ENCODE measurements around the gene GALNT13.

The GALNT13 gene

DNA sequence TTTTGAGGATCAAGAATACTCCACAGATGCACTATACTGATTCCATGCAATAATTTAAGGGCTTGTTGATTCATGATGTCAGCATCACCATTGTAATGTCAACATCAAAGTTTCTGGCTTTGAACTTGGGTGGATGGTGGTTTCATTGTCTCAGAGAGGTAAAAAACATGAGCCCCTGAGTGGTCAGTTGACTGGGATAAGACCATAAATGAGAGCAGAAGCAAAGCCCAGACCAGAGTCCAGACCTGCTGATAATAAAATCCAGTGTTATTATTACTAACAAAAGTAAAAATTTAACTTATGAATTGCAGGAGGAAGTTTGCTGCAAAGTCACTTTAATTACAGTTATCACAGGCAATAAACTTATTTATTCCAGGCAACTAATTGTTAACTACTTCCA, 358.2 kb downstream of the GALNT13 start:
- no peak for DNase-seq

DNA sequence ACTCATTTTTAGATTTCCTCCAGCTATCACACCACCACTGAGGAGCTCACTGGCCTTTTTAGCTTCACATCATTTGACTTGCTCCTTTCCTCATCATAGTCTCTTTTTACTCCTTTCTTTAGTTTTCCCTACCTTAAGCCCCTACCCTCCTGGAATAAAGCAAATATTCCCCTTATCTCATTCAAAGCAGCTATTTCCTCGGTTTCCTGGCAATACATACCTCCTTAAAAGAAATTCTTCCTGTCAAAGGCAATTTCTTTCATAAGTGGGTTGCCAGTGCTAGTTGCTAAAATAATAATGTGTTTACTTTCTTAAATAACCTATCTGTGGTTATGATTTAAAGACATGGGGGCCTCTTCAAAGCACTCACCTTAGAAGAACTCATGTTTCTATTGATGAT, 359.3 kb downstream of the GALNT13 start:
- no peak for DNase-seq

DNA sequence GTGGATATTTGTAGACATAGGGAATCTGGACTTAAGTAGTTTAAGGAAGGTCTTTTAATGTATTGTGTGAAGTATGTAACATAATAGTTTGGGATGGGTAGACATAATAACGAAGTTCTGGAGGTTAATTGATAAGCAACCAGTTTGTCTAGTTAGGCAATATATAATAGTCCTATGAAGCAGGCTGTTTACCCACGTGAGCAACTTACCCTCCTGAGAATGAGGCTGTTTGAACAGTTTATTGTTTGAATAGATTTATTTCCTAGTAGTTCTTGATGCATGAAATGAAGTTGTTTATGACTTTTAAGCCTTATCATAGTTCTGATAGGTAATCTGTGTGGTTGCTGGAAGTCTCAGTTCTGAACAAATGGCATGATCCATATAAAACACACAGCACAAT, 361.5 kb downstream of the GALNT13 start:
- DNase-seq: no peak

DNA sequence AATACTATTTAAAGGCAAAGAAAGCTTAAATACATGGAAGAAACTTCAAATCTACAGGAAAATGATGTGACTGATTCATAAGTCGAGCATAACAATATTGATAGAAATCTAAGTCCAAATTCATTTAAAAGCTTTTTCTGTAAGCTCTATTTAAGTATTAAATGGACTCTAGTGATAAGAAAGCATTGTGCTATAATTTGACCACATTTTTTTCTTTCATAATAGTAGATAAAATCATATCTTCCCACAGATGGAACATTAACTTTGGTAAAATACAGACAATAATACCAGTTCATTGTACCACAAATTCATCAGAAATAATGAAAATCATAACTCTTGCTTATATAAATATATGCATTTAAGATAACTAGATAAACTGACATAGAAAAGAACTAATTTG, 366.5 kb downstream of the GALNT13 start:
- DNase-seq: no peak

DNA sequence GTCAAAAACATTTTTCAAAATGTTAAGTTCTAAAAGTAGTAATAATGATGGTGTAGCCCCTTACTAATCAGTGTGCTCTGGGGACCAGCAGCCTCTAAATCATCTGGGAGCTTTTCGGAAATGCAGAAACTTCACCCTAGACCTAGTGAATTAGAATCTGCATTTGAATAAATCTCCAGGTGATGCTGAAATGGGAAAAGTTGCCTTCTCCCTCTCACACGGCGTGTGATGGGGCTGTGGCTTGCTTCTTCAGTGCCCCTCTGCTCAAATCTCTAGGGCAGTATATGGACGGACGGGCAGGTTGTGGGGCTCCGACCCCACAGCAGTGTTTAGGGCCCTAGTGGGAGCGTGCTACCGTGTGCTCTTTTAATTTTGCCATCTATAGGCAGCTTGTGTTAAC, 368.6 kb downstream of the GALNT13 start:
- DNase-seq: no peak

DNA sequence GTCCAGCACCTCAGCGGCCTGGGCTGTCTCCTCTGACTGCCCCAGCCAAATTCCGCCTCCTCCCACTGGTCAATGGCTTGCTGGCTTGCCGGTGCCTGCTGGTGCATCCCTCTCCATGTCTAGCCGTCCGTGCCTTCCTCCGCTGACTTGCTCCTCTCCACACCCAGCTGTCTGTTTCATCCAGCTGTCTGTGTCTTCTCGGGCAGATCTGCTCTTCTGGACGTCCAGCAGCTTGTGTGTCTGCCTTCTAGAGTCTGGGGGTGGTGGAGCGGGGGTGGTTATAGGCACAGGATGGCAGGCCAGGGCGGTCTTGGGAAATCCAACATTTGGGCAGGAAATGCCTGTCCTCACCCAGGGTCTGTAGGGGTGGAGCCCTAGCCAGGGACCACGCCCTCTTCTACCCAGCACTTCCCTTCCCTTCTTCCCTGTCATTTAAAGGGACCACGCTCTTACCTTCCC, 369.2 kb downstream of the GALNT13 start:
- no peak for DNase-seq

DNA sequence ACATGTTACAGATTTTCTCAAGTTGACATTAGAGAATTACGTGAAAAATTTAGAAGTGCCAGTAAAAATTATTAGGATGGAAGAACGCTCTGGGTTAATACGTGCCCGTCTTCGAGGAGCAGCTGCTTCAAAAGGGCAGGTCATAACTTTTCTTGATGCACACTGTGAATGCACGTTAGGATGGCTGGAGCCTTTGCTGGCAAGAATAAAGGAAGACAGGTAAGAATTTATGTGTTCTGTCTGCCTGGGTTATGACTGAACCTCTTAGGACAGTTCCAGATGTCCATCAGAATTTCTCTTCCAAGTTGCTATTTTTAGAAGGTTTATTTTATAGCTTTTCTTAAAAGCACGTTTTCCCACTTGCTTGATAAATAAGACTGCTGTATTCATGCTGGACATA, 371.0 kb downstream of the GALNT13 start:
- no peak for DNase-seq

DNA sequence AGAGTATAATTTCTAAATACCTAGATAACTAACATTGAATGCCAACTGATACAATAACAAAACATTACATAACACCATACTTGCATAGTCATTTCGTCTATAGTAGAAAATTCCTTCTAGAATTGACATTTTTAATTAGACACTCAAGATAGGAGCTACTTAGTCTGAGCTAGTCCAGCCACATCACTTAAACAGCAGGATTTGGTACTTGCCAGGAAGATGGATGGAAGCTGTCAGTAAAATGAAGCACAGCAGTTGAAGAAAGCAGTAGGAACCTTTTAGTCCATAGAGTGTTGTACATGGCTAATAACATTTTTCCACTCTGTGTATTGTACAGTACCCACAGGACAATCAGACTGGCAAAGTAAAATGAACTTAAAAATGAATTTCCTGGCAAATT, 372.0 kb downstream of the GALNT13 start:
- DNase-seq: no peak

DNA sequence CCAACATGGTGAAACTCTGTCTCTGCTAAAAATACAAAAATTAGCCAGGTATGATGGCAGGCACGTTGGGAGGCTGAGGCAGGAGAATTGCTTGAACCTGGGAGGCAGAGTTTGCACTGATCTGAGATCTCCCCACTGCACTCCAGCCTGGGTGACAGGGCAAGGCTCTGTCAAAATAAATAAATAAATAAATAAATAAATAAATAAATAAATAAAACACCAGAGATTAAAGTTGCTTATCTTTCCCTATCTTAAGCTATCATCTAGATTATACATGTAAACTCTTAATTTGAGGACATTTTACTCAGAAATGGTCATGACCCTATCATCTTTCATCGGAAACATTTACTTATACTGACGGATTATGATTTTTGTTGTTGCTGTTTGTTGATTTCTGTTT, 373.2 kb downstream of the GALNT13 start:
- DNase-seq: no peak

DNA sequence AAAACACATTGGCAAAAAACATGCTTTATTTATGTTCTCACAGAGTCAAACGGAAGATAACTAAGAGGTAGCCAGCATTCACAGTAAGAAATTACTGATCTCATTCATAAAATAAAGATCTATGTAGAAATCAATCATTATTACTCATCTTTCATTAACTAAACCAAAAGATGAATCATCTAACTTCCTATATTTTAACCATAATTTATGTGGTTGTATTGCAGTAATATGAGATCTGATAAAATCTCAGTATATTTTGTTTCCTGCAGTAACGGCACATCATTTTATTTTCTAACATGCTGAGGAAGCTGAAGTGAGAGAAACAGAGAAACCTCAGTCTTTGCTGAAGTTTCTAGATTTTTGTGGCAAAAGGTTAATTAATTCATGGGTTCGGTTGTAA, 375.8 kb downstream of the GALNT13 start:
- DNase-seq: no peak

DNA sequence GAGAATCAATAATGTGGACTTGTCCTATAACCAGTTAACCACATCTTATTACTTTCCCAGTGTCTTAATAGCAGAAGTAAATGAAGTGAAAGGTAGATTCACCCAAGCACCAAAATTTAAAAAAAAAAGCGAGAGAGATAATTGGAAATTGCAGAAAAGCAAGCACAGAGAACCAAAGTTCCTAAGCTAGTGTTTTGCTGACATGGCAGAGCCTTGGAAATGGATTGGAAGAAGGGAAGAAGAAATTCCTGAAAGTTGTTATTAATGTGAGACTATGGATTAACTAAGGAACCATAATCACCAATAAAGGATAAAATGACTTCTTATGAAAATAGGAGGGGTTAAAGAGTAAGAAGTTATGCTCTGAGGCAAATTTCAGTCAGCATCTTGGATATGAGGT, 384.4 kb downstream of the GALNT13 start:
- no peak for DNase-seq

DNA sequence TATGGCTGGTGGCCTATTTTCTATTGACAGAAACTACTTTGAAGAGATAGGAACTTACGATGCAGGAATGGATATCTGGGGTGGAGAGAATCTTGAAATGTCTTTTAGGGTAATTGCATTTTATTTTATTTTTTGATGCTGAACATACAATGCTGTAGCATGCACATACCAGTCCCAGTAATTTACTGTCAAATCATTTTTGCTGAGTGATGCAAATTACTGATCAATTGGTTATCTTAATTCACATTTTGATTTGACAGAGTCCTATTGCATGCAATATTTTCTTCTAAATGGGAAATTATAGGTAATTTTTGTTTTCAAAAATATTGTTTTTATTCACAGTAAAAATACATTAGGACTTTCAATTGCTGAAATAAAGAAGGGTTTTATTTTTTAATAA, 387.3 kb downstream of the GALNT13 start:
- DNase-seq: no peak

DNA sequence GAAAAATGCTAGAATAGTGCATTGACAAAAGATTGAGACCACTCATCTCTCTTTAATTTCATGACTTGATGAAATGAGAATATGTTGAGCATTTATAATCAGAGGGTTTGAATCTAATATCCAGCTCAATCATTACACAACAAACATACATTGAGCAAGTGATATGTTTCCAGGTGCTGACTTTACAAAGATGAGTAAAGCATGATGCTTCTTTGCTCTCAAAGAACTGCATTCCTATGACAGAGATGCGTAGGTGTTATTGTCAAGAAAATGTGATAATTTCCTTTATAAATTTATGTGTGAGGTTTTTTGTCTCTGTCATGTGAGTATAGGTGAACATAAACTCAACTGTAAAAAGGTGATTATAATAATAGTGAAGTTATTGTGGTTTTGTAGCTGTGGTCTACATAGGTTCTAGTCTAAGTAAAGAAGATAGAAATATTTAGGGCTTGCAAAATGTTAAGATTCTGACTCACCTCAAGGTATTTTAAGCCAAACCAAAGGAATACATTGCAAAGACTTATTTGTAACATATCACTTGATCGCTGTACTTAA, 389.8 kb downstream of the GALNT13 start:
- no peak for DNase-seq

DNA sequence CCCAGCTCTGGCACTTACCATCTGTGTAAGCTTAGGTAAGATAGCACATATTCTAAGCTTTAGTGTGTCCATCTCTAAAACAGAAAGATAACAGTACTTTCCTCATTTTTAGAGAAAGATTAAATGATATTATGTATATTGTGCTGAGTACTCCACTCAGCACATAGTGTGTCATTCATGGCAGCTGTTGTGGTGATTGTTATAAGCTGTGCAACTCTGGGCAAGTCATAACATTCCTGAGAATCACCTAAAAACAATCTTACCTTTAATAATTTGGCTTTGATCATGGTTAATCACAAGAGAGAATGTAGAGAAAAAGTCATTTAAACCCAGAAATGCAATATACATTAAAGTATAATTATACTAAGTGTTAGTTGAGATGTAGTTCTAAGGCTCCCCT, 391.5 kb downstream of the GALNT13 start:
- no peak for DNase-seq

DNA sequence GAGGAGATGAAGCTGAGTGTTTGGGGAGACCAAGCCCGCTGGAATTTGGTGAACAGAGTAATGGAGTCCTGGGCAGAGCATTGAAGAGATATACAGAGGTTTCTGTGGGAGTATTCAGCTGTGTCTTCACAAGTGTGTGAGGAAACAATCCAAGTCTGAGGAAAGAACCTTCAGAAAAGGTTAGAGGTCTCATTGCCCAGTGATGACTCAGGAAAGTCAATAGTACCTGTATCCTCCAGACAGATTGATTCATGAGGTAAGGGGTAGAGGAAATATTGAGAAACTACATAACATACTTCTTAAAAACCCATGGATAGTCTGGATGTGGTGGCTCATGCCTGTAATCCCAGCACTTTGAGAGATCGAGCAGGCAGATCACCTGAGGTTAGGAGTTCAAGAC, 392.3 kb downstream of the GALNT13 start:
- no peak for DNase-seq

DNA sequence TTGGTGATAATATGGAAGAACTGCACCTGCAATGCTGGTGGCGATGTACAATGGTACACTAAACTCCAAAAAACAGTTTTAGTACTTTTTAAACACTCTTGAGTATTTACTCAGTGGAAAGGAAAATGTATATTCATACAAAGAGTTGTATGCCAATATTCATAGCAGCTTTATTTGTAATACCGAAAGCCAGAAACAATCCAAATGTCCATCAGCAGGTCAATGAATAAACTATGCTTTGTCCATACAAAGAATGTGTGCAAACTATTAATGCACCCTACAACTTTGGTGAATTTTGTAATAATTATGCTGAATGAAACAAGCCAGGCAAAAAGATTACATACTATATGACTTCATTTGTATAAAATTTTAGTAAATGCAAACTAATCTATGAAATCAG, 396.3 kb downstream of the GALNT13 start:
- no peak for DNase-seq

DNA sequence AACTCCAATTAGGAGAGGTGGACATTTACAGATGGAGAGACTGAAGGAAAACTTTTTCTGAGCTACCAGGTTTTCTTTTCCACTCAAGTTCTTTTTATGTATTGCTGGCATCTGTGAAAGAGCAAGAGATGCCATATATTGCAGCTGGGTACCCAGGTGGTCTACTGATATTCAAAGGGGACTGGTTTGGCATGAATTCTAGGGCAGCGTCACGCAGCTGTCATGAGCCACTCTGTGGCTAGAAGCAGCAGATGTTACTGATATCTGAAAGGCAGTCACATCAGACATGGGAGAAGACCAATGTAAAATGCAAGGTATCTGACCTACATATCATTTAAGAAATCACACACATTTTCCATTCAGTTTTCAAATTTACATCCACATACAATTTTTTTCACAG, 408.8 kb downstream of the GALNT13 start:
- DNase-seq: no peak

DNA sequence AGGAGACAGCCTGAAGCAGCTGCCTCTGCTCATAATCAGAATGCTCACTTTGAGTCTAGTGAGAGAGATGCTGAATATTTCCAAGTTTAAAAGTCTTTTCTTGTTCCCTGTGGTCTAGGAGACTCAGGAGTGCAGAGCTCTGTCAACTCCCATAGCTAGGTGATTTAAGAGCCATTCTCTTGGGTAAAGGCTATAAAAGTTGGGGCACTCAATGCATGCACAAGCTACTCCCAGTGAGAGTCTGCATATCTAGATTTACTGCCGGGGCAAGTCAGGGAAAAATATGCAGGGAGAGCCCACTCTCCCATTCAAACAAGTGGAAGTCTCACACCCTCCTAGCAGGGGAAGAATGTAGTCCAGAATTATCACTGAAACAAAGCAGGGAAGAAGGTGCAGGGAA, 418.1 kb downstream of the GALNT13 start:
- no peak for DNase-seq

DNA sequence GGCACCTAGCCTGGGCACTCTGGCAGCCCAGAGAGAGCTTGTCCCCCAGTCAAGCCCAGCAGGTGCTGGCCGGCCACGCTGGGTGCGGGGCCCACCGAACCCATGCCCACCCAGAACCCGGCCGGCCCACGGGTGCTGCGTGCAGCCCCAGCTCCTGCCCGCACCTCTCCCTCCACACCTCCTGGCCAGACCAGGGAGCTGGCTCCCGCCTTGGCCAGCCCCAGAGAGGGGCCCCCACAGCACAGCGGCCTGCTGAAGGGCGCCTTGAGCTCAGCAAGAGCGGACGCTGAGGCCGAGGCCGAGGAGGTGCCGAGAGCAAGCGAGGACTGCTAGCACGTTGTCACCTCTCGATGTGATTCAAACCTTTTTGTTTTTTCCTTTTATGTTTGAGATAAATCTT, 419.8 kb downstream of the GALNT13 start:
- no peak for DNase-seq

DNA sequence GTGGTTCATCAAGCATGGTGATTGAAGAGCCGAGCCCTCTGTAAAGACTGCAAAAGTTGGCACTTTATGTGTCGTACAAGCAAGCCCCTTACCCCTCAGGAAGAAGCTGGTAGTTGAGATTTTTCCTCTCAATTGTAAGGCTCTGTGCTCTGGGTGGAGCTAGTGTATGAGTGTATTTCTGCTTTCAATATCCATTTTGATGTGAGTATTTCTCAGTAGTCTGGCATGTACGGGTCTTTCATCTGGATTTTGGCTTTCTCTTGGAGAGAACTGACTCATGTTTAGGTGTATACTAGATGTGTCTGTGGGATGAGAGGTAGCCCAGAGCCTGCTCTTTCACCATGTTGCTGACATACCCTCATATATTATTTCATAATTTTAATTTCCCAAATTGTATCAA, 420.2 kb downstream of the GALNT13 start:
- DNase-seq: no peak

DNA sequence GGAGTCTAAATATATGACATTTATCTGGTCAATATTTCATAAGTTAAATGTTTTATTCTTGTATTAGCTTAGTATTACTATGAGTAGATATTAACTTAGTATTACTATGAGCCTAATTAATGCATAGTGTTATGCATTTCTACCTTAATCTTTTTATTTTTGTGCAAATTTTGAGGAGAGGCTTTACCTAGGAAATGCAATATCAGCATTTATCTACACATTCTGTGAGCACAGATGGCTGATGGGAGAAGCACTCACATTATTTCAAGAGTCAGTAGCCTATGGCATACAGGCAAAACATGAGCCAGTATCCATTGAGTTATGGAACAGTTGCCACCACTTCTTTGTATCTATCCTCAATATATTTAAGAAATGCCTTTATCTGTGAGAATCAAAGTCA, 422.1 kb downstream of the GALNT13 start:
- DNase-seq: no peak

DNA sequence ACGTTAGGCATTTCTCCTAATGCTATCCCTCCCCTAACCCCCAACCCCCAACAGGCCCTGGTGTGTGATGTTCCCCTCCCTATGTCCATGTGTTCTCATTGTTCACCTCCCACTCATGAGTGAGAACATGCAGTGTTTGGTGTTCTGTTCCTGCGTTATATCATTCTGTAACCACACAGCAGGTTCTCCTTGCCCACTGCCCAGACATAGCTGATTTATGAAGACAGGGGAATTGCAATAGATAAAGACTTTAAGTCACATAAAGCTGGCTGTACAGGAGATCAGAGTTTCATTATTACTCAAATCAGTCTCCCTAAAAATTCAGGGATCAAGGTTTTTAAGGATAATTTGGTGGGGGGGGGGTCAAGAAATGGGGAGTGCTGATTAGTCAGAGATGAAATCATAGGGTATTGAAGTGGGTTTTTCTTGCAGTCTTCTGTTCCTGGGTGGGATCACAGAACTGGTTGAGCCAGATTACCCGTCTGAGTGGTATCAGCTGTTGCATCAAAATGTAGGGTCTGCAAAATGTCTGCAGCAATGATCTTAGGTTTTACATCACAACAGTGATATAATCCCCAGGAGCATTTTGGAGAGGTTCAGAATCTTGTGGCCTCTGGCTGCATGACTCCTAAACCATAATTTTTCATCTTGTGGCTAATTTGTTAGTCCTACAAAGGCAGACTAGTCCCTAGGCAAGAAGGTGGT, 434.7 kb downstream of the GALNT13 start:
- no peak for DNase-seq

DNA sequence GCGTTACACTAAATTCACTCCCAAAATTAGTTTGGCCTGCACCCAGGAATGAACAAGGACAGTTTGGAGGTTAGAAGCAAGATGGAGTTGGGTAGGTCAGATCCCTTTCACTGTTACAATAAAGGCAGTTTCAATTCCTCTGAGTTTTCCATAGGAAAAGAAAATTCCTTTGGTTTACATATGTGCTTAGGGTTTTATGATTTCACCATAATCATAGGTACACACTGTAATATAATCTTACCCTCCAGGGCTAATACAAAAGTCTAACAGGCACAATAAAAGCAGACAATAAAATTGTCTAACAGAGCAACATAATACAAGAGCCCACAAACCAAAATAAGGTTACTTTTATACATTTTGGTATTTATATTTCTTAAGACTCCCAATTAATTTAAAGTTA, 435.3 kb downstream of the GALNT13 start:
- no peak for DNase-seq

DNA sequence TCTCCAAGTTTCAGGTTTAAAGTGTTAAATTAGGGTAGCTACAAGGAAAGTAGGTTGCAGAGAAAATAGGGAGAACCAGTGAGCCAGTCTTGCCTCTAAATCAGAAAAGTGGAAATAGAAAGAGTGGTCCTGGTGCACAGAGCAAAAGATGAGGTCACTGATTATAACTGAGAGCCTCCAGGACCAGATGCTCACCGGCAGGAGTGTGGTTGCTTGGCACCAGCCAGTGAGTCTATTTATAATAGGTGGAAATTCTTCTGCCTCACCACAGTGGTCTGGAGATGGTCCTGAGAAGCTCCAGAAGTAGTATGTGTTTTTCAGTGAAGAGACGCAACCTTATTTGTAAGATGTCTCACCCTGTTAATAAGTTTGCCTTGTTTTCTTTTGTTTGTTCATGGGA, 452.9 kb downstream of the GALNT13 start:
- no peak for DNase-seq

DNA sequence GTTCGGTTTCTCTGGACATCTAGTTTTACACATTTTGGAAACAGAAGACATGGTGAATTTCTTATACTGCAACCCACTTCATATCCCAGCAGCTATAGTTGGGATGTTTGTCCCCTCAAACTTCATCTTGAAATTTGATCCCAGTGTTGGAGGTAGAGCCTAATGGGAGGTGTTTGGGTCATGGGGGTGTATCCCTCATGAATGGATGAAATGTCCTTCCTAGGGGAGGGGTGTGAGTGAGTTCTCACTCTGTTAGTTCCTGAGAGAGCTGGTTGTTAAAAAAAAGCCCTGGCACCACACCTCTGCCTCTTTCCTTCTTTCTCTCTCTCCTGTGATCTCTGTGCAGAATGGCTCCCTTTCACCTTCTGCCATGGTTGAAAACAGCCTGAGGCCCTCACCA, 457.8 kb downstream of the GALNT13 start:
- DNase-seq: no peak

All from HCEC 1CT (cell line).